Muscle of leg (tissue), 11 donors: ENCODE data around the gene ASIC4. TPM values are rescaled to one million over a fixed set of nuclear protein-coding genes. Genes with fewer than 3 reads are reported as not detected.

ENCODE experiments used
- DNase-seq: peaks from one replicate; pipeline ENCODE4 v3.0.0; 2013
- H3K27ac ChIP-seq: one replicate; pipeline ENCODE4 v1.5.1; 2013; ENCODE audit warnings: mild to moderate bottlenecking, low read length, control low read depth
- H3K27me3 ChIP-seq: one replicate; pipeline ENCODE4 v1.6.1; 2013; ENCODE audit warnings: low read length; ENCODE audit not compliant: control insufficient read depth, insufficient read depth
- H3K36me3 ChIP-seq: one replicate; pipeline ENCODE4 v1.6.1; 2013; ENCODE audit warnings: low read length; ENCODE audit not compliant: control insufficient read depth, insufficient read depth
- H3K4me1 ChIP-seq: one replicate; pipeline ENCODE4 v1.6.1; 2013; ENCODE audit warnings: low read length; ENCODE audit not compliant: control insufficient read depth, insufficient read depth
- H3K4me3 ChIP-seq: one replicate; pipeline ENCODE4 v1.5.1; 2013; ENCODE audit warnings: low read length, control low read depth
- H3K9me3 ChIP-seq: replicated peaks from 2 replicates; pipeline ENCODE4 v1.6.1; 2013; ENCODE audit warnings: low read depth, low read length; ENCODE audit not compliant: control insufficient read depth
- WGBS: methylation state at CpG from one replicate; pipeline ENCODE4 v1.1.5; 2013; ENCODE audit warnings: missing lambda C conversion rate; ENCODE audit not compliant: insufficient coverage; 5-methylcytosine and 5-hydroxymethylcytosine counted together
- polyA plus RNA-seq, 8 donors: library from polyadenylated mRNA; unstranded; fragments of 120-200 nt; gene quantifications; one replicate each; pipeline versions ENCODE4 v1.2.1 to v1.2.3, GENCODE V29; 2013; ENCODE audit warnings: inconsistent platforms in 1 of 8, low replicate concordance in 1 of 8; ENCODE audit not compliant: insufficient read length in 8 of 8, insufficient read depth in 1 of 8
- total RNA-seq: library from RNA; stranded (reverse); fragments of 120-200 nt; gene quantifications from one replicate; pipeline ENCODE4 v1.2.4, GENCODE V29; 2013

The ASIC4 gene
- total and polyA plus RNA-seq, 9 donors, result 0.12 to 0.51 (median 0.35) TPM

- H3K27ac ChIP-seq, result no peak overlapping the region
- DNase-seq, result no peak
- WGBS, result 59% methylated on average over 9 of the region's 9 CpGs
- no peak overlapping the region for H3K4me3 ChIP-seq
- H3K36me3 ChIP-seq, result peaks cover 33% of the 10 kb centered on the region
- no peaks in the 10 kb centered on the region for H3K9me3 ChIP-seq
- peaks cover 12% of the 10 kb centered on the region for H3K27me3 ChIP-seq
- peaks cover 25% of the 10 kb centered on the region for H3K4me1 ChIP-seq
Observed at GRCh38 chr2:219536967-219537366, 22.7 kb downstream of the ASIC4 start.

- peaks cover 11% of the 10 kb centered on the region for H3K27me3 ChIP-seq
- peaks cover 33% of the 10 kb centered on the region for H3K36me3 ChIP-seq
- H3K4me1 ChIP-seq, result peaks cover 34% of the 10 kb centered on the region
- no peaks in the 10 kb centered on the region for H3K9me3 ChIP-seq
- 56% methylated on average over 5 of the region's 15 CpGs for WGBS
- no peak overlapping the region for H3K4me3 ChIP-seq
- no peak overlapping the region for H3K27ac ChIP-seq
- peak; percentile 47 for DNase-seq
Observed at GRCh38 chr2:219537657-219538488, 23.6 kb downstream of the ASIC4 start.

- Histone ChIP-seq H3K27me3 (peaks cover 9% of the 10 kb centered on the region), H3K9me3 (no peaks in the 10 kb centered on the region), H3K27ac (no peak overlapping the region), H3K4me1 (peaks cover 34% of the 10 kb centered on the region), H3K4me3 (no peak overlapping the region), H3K36me3 (peaks cover 33% of the 10 kb centered on the region)
- WGBS, result 42% methylated on average over 2 of the region's 6 CpGs
- DNase-seq, result peak; percentile 60
Observed at GRCh38 chr2:219538504-219538951, 24.2 kb downstream of the ASIC4 start.

- peaks cover 37% of the 10 kb centered on the region for H3K4me1 ChIP-seq
- DNase-seq, result no peak
- H3K27me3 ChIP-seq, result peaks cover 7% of the 10 kb centered on the region
Observed at GRCh38 chr2:219538956-219539788, 24.9 kb downstream of the ASIC4 start.

GRCh38 chr2:219539926-219540678, 25.8 kb downstream of the ASIC4 start:
- no peak overlapping the region for H3K4me3 ChIP-seq
- H3K27me3 ChIP-seq, result peaks cover 6% of the 10 kb centered on the region
- WGBS, result 89% methylated on average over 45 of the region's 46 CpGs
- no peaks in the 10 kb centered on the region for H3K9me3 ChIP-seq
- no peak for DNase-seq
- no peak overlapping the region for H3K27ac ChIP-seq
- H3K4me1 ChIP-seq, result peaks cover 42% of the 10 kb centered on the region
- peaks cover 33% of the 10 kb centered on the region for H3K36me3 ChIP-seq

More at GRCh38 chr2:219538956-219539788, 24.9 kb downstream of the ASIC4 start:
- no peak overlapping the region for H3K4me3 ChIP-seq
- H3K9me3 ChIP-seq, result no peaks in the 10 kb centered on the region
- WGBS, result 83% methylated on average over 30 of the region's 32 CpGs
- H3K36me3 ChIP-seq, result peaks cover 33% of the 10 kb centered on the region
- peak overlapping the region; percentile 13 for H3K27ac ChIP-seq

- WGBS, result 94% methylated on average over 7 of the region's 12 CpGs
Observed at GRCh38 chr2:219540784-219541504, 26.7 kb downstream of the ASIC4 start.

GRCh38 chr2:219541611-219542180, 27.4 kb downstream of the ASIC4 start:
- Histone ChIP-seq H3K27ac (peak overlapping the region; percentile 42), H3K4me1 (peaks cover 42% of the 10 kb centered on the region), H3K9me3 (no peaks in the 10 kb centered on the region), H3K4me3 (peak overlapping the region; percentile 9), H3K27me3 (peaks cover 8% of the 10 kb centered on the region), H3K36me3 (peaks cover 33% of the 10 kb centered on the region)
- peak; percentile 76 for DNase-seq
- 4% methylated on average over 39 of the region's 48 CpGs for WGBS

More at GRCh38 chr2:219540784-219541504, 26.7 kb downstream of the ASIC4 start:
- peaks cover 10% of the 10 kb centered on the region for H3K27me3 ChIP-seq
- no peaks in the 10 kb centered on the region for H3K9me3 ChIP-seq
- DNase-seq, result no peak
- peaks cover 42% of the 10 kb centered on the region for H3K4me1 ChIP-seq
- H3K36me3 ChIP-seq, result peaks cover 33% of the 10 kb centered on the region
- H3K27ac ChIP-seq, result no peak overlapping the region
- no peak overlapping the region for H3K4me3 ChIP-seq

- H3K4me1 ChIP-seq, result peaks cover 38% of the 10 kb centered on the region
- peaks cover 8% of the 10 kb centered on the region for H3K27me3 ChIP-seq
- H3K36me3 ChIP-seq, result peaks cover 33% of the 10 kb centered on the region
- DNase-seq, result peak; percentile 46
- under 1% methylated on average over 66 of the region's 66 CpGs for WGBS
- peak overlapping the region; percentile 60 for H3K4me3 ChIP-seq
- H3K9me3 ChIP-seq, result no peaks in the 10 kb centered on the region
- peak overlapping the region; percentile 82 for H3K27ac ChIP-seq
Observed at GRCh38 chr2:219542931-219543595, 28.8 kb downstream of the ASIC4 start.
